SK-N-MC (cell line): Measurements from ENCODE around the gene ARNT2.

Source experiments
- EZH2 ChIP-seq: fragments of 200-600 bp; sonication (generic); IDR thresholded peaks from one replicate; pipeline ENCODE4 v1.6.1; 2017; ENCODE audit warnings: antibody characterized with exemption
- FOXP2 ChIP-seq: optimal IDR thresholded peaks from 2 replicates; pipeline ENCODE3; 2011; ENCODE audit warnings: mild to moderate bottlenecking, moderate library complexity; ENCODE audit not compliant: insufficient read depth; ENCODE audit errors: extremely low read length, control extremely low read depth
- POLR2AphosphoS5 ChIP-seq: IDR thresholded peaks from 2 replicates; pipeline ENCODE4 v1.6.1; 2012; ENCODE audit warnings: mild to moderate bottlenecking, low read depth, low read length, borderline replicate concordance

DNA sequence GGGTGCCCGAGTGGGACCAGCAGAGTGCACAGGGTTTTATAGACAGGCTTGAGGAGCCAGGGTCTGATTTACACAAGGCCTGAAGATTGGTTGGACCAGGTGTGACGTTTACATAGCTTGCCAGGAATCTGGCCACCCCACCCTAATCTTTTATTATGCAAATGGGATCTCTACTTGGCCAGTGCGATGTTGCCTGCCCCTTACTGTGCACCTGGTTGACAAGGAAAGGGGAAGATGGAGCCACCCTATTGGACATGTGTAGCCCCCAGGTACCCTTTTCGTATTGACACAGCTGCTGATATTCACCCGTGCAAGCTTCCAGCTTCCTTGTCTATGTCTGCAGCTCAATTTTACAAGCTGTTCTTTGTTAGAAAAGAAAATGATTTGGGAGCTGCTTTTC is 132.0 kb downstream of the ARNT2 start:
- TF ChIP-seq EZH2 (no peak), POLR2AphosphoS5 (no peak), FOXP2 (no peak)
